KOPT-K1 (cell line): Measurements from ENCODE around the gene PRR9.
"Not testable (repeated sequence)": the region's sequence is repeated elsewhere in the genome, so short reads cannot be mapped to it uniquely, and the experiment has no call there.

Experiments
- H3K27ac ChIP-seq: fragments of 200-600 bp; sonication (generic); 2 replicates; pipeline ENCODE4 v1.5.1; 2016; ENCODE audit warnings: antibody characterized with exemption, mild to moderate bottlenecking, low read depth, low read length; ENCODE audit not compliant: poor library complexity, severe bottlenecking
- H3K36me3 ChIP-seq: fragments of 200-600 bp; sonication (generic); 2 replicates; pipeline ENCODE4 v1.5.1; 2017; ENCODE audit warnings: antibody characterized with exemption, mild to moderate bottlenecking, low read length, moderate library complexity; ENCODE audit not compliant: insufficient read depth
- H3K9me3 ChIP-seq: fragments of 200-600 bp; sonication (generic); 2 replicates; pipeline ENCODE4 v1.5.1; 2017; ENCODE audit warnings: antibody characterized with exemption, low read length, mild to moderate bottlenecking; ENCODE audit not compliant: insufficient read depth, poor library complexity, severe bottlenecking

Gene PRR9

DNA sequence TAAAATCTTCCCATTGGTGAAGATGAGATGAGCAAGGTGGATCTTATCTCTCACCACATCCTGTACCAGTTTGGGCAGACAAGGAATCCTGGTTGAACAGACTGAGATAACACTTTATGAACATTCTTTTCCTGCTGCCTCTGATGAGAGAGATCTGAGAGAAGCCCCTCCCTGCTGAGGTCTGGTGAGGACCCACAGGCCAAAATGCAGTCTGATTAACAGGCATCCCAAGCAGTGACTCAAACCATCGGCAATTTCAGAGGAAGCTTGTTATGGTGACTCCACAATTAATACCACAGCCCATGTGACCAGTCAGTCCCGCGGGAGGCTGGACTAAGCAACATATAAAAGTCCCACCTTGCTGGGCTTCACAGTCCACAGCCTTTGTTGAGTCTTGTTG, at the start of gene PRR9:
Gene PRR9, plus strand, starts transcription at position 373 of the 400 bp plus-strand sequence. CDS start 561 bp downstream, outside the sequence.
- no peaks in the 10 kb centered on the region for H3K9me3 ChIP-seq
- H3K36me3 ChIP-seq = no peaks in the 10 kb centered on the region
- H3K27ac ChIP-seq = no peak within 1 kb of the TSS

DNA sequence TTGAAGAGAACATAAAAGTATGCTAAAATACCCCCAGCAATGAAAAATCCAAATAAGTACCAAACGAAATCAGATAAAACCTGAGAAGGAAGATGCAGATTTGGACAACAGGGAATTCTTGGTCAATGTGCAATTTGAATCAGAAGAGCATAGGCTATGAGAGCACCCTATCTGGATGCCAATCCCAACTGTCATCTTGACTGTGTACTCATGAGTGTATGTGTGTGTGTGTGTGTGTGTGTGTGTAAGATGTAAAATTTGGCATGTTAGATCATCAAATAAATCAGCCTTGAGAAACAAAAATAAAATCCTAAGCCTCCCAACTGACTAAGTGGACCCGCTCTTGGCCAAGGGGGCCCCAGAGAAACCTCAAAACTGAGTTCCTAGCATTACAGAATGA, 48.7 kb upstream of the PRR9 start:
- H3K36me3 ChIP-seq = no peaks in the 10 kb centered on the region
- H3K9me3 ChIP-seq = no peaks in the 10 kb centered on the region
- no peak overlapping the region for H3K27ac ChIP-seq

DNA sequence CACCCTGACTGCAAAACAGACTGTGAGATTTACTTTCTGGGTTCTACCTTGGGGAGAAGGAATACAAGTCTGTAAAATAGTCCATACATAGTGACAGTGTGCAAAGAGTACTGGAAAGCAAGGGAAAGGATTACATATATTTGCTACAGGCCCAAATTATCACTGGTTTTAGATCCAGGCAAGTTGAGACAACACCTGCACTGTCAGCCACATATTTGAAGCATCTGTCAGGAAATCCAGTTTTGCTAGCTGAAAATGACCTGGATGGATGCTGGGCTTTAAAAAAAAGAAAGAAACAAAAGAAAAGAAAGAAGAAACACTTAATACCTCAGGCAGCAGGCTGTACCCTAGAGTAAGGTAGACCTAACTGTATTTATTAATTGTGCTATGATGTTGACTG, 42.8 kb upstream of the PRR9 start:
- no peaks in the 10 kb centered on the region for H3K9me3 ChIP-seq
- H3K27ac ChIP-seq = no peak overlapping the region
- no peaks in the 10 kb centered on the region for H3K36me3 ChIP-seq

GRCh38 chr1:153178922-153179321, 38.5 kb upstream of the PRR9 start:
- no peaks in the 10 kb centered on the region for H3K36me3 ChIP-seq
- no peak overlapping the region for H3K27ac ChIP-seq
- no peaks in the 10 kb centered on the region for H3K9me3 ChIP-seq

DNA sequence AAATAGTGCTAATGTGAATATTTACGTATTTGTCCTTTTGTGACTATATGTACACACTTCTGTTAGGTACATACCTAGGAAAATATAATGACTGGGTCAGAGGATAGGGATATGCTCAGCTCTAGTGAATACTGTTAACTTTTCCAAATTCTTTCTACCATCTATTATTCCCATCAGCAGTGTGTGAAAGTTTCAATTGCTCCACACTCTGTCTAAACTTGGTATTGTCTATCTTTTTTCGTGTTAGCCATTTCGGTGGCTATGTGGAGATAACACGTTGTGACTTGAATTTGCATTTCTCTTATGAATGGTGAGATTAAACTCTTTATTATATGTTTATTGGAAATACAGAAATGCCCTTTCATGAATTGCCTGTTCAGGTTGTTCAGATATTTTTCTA, 36.8 kb upstream of the PRR9 start:
- no peak overlapping the region for H3K27ac ChIP-seq
- H3K36me3 ChIP-seq = no peaks in the 10 kb centered on the region
- H3K9me3 ChIP-seq = no peaks in the 10 kb centered on the region

GRCh38 chr1:153188301-153188700, 29.1 kb upstream of the PRR9 start:
- H3K27ac ChIP-seq, H3K36me3 ChIP-seq, H3K9me3 ChIP-seq: not testable (repeated sequence)

GRCh38 chr1:153190373-153190772, 27.0 kb upstream of the PRR9 start:
- H3K36me3 ChIP-seq = no peaks in the 10 kb centered on the region
- peaks cover 6% of the 10 kb centered on the region for H3K9me3 ChIP-seq
- H3K27ac ChIP-seq = no peak overlapping the region

- Histone ChIP-seq H3K9me3 (no peaks in the 10 kb centered on the region), H3K27ac (no peak overlapping the region), H3K36me3 (no peaks in the 10 kb centered on the region)
These were observed 24.7 kb upstream of the PRR9 start for GRCh38 chr1:153192697-153193096.

GRCh38 chr1:153194331-153195050, 22.9 kb upstream of the PRR9 start:
- no peaks in the 10 kb centered on the region for H3K36me3 ChIP-seq
- H3K9me3 ChIP-seq = no peaks in the 10 kb centered on the region
- no peak overlapping the region for H3K27ac ChIP-seq

GRCh38 chr1:153195216-153195615, 22.2 kb upstream of the PRR9 start:
- H3K9me3 ChIP-seq = no peaks in the 10 kb centered on the region

DNA sequence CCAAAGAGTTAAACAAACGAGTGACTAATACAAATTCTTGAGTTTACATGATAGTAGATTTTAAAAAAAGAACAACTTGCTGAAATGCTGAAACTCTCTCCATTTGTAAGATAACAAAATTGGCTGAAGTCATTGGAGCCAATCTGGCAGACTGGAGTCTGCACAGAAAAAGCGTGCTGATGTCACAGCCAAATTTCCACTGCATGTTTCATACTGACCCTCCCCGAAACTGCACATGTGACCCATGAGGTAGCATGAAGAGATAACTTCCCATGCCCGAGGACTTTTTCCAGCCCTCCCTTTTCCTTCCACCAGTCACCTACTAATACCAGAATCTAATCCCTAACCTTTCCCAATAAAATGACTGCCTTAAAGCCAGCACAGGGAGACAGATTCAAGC, 15.4 kb upstream of the PRR9 start:
- H3K9me3 ChIP-seq = no peaks in the 10 kb centered on the region

More at GRCh38 chr1:153195216-153195615, 22.2 kb upstream of the PRR9 start:
- H3K36me3 ChIP-seq = no peaks in the 10 kb centered on the region
- no peak overlapping the region for H3K27ac ChIP-seq

GRCh38 chr1:153203130-153203529, 14.3 kb upstream of the PRR9 start, which contains the start of gene LELP1:
Gene LELP1, plus strand, starts transcription at chr1:153203430. Its CDS starts 1,278 bp downstream, at chr1:153204708.
- H3K9me3 ChIP-seq = no peaks in the 10 kb centered on the region

More for the DNA sequence above, 15.4 kb upstream of the PRR9 start:
- Histone ChIP-seq H3K36me3 (no peaks in the 10 kb centered on the region), H3K27ac (no peak overlapping the region)

DNA sequence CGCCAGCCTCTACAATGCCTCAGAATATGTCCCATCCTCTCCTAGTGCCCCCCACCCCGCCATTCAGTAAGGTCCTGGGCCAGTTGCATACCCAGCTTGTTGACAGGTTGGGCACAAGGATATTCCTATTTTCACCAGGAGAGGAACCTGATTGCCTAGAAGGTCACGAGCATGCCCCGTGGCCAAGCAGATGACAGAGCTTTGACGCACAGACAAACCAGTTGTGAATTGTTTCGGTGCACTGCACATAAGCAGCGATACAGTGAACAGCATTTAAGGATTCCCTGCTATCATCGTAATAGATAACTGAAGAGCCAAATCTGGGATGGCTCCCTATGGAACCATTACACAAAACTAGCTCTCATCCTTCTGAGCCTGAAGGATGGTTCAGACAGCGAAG, 10.8 kb upstream of the PRR9 start:
- H3K36me3 ChIP-seq = no peaks in the 10 kb centered on the region
- no peak overlapping the region for H3K27ac ChIP-seq

More at GRCh38 chr1:153203130-153203529, 14.3 kb upstream of the PRR9 start, which contains the start of gene LELP1:
- Histone ChIP-seq H3K27ac (no peak within 1 kb of the TSS), H3K36me3 (no peaks in the 10 kb centered on the region)

GRCh38 chr1:153210206-153210605, 7.2 kb upstream of the PRR9 start:
- Histone ChIP-seq H3K36me3 (no peaks in the 10 kb centered on the region), H3K27ac (no peak overlapping the region), H3K9me3 (no peaks in the 10 kb centered on the region)

More for the DNA sequence above, 10.8 kb upstream of the PRR9 start:
- H3K9me3 ChIP-seq = no peaks in the 10 kb centered on the region

DNA sequence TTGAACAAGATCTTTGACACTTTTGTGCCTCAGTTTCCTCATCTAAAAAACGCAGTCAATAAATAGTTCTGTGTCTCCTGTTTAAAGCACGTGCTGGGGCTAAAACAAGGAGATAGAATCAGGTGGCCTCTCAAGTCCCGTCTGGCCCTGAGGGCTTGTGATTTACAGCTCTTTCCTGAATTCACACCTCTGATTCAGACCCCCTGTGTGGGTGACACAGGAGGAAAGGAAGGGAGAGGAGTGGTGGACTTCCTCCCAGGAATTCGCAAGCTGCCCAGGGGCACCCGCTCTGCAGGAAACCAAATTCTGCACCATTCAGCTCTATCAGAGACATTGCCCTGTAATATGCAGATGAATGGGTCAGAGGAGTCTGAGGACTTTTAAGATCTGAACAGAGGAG, 5.2 kb upstream of the PRR9 start:
- Histone ChIP-seq H3K27ac (no peak overlapping the region), H3K9me3 (no peaks in the 10 kb centered on the region), H3K36me3 (no peaks in the 10 kb centered on the region)

- Histone ChIP-seq H3K27ac (no peak overlapping the region), H3K36me3 (no peaks in the 10 kb centered on the region), H3K9me3 (no peaks in the 10 kb centered on the region)
These were observed 3.9 kb upstream of the PRR9 start for GRCh38 chr1:153213519-153213918.
